Activated CD4-positive, alpha-beta memory T cell treated with anti-CD3 and anti-CD28 coated beads for 36 hours (primary cell): Measurements from ENCODE around the gene HABP2. TPM values are rescaled to one million over a fixed set of nuclear protein-coding genes. Genes with fewer than 3 reads are reported as not detected.

Experiments used
- CTCF ChIA-PET: fragments of 350-600 bp; sonication (Branson Sonifier 250); formaldehyde crosslinking; loops from one replicate; lab custom pipeline; 2021; ENCODE audit warnings: antibody characterized with exemption, inconsistent platforms; lab: Charles Lee
- POLR2A ChIA-PET: fragments of 350-600 bp; sonication (Branson Sonifier 250); formaldehyde crosslinking; loops from one replicate; lab custom pipeline; 2021; ENCODE audit warnings: antibody characterized with exemption; lab: Charles Lee
- DNase-seq: peaks from one replicate; pipeline ENCODE4 v3.0.0-alpha.2; 2020
- H3K27ac Mint-ChIP-seq: one replicate; pipeline ENCODE4 v1.8.0; 2021; ENCODE audit warnings: mixed read lengths
- H3K27me3 Mint-ChIP-seq: one replicate; pipeline ENCODE4 v1.8.0; 2021; ENCODE audit warnings: mixed read lengths
- H3K36me3 Mint-ChIP-seq: one replicate; pipeline ENCODE4 v1.8.0; 2021; ENCODE audit warnings: mixed read lengths
- H3K4me1 Mint-ChIP-seq: one replicate; pipeline ENCODE4 v1.8.0; 2021; ENCODE audit warnings: low read depth, mixed read lengths
- H3K4me3 Mint-ChIP-seq: one replicate; pipeline ENCODE4 v1.8.0; 2021; ENCODE audit warnings: mild to moderate bottlenecking, mixed read lengths
- H3K9me3 Mint-ChIP-seq: one replicate; pipeline ENCODE4 v1.8.0; 2021; ENCODE audit warnings: mixed read lengths
- intact Hi-C: fragments of 100-400 bp; cut with micrococcal nuclease; formaldehyde crosslinking; loops from one replicate; pipeline ENCODE4 v1.15.1; 2023
- total RNA-seq, 2 experiments: library from RNA; stranded (reverse); gene quantifications; one replicate each; pipeline ENCODE4 v1.2.3, GENCODE V29; 2021

HABP2 gene
- total RNA-seq, result not detected

- no peak within 1 kb of the TSS for H3K4me3 Mint-ChIP-seq
- peaks cover 20% of the 10 kb centered on the region for H3K27me3 Mint-ChIP-seq
- no peak within 1 kb of the TSS for H3K27ac Mint-ChIP-seq
- ChIA-PET POLR2A (no interaction called here), CTCF (interaction anchor here (2.3 kb wide), 1 partner anchor 10 kb away, joined by 12 read pairs; no protein-coding TSS in a partner anchor)
- no peaks in the 10 kb centered on the region for H3K4me1 Mint-ChIP-seq
- DNase-seq, result no peak
- H3K9me3 Mint-ChIP-seq, result no peaks in the 10 kb centered on the region
- no peaks in the 10 kb centered on the region for H3K36me3 Mint-ChIP-seq
- intact Hi-C loops, result no loop called here
Measured at GRCh38 chr10:113552701-113553100, at the start of gene HABP2. TSS of gene HABP2 (plus strand) at chr10:113553053. CDS start at chr10:113553122, 69 bp downstream.

GRCh38 chr10:113503930-113504329 lies 48.9 kb upstream of the HABP2 start:
- CTCF ChIA-PET, result no interaction called here
- DNase-seq, result no peak
- no peak overlapping the region for H3K4me3 Mint-ChIP-seq
- no peaks in the 10 kb centered on the region for H3K4me1 Mint-ChIP-seq
- peaks cover 8% of the 10 kb centered on the region for H3K27me3 Mint-ChIP-seq
- POLR2A ChIA-PET, result no interaction called here
- no peaks in the 10 kb centered on the region for H3K9me3 Mint-ChIP-seq
- no peaks in the 10 kb centered on the region for H3K36me3 Mint-ChIP-seq
- intact Hi-C loops, result no loop called here
- H3K27ac Mint-ChIP-seq, result no peak overlapping the region

- Mint-ChIP-seq H3K9me3 (no peaks in the 10 kb centered on the region), H3K36me3 (no peaks in the 10 kb centered on the region), H3K27ac (no peak overlapping the region), H3K27me3 (peaks cover 8% of the 10 kb centered on the region), H3K4me1 (no peaks in the 10 kb centered on the region), H3K4me3 (no peak overlapping the region)
- no peak for DNase-seq
- CTCF ChIA-PET, result no interaction called here
- POLR2A ChIA-PET, result no interaction called here
- intact Hi-C loops, result no loop called here
Measured at GRCh38 chr10:113504423-113504822, 48.4 kb upstream of the HABP2 start.

GRCh38 chr10:113506476-113506875 lies 46.4 kb upstream of the HABP2 start:
- Mint-ChIP-seq H3K9me3 (peaks cover 3% of the 10 kb centered on the region), H3K27ac (no peak overlapping the region), H3K4me3 (no peak overlapping the region), H3K36me3 (no peaks in the 10 kb centered on the region), H3K27me3 (peaks cover 3% of the 10 kb centered on the region), H3K4me1 (no peaks in the 10 kb centered on the region)
- intact Hi-C loops, result no loop called here
- no peak for DNase-seq
- POLR2A ChIA-PET, result no interaction called here
- CTCF ChIA-PET, result no interaction called here

- Mint-ChIP-seq H3K27me3 (peaks cover 14% of the 10 kb centered on the region), H3K9me3 (peaks cover 14% of the 10 kb centered on the region), H3K27ac (no peak overlapping the region), H3K4me3 (no peak overlapping the region), H3K36me3 (no peaks in the 10 kb centered on the region), H3K4me1 (no peaks in the 10 kb centered on the region)
- DNase-seq, result no peak
- CTCF ChIA-PET, result no interaction called here
- intact Hi-C loops, result no loop called here
- POLR2A ChIA-PET, result no interaction called here
Measured at GRCh38 chr10:113511419-113511818, 41.4 kb upstream of the HABP2 start.

- H3K4me3 Mint-ChIP-seq, result no peak overlapping the region
- intact Hi-C loops, result no loop called here
- no peaks in the 10 kb centered on the region for H3K36me3 Mint-ChIP-seq
- H3K4me1 Mint-ChIP-seq, result no peaks in the 10 kb centered on the region
- peaks cover 14% of the 10 kb centered on the region for H3K9me3 Mint-ChIP-seq
- peaks cover 14% of the 10 kb centered on the region for H3K27me3 Mint-ChIP-seq
- no peak overlapping the region for H3K27ac Mint-ChIP-seq
- ChIA-PET POLR2A (no interaction called here), CTCF (no interaction called here)
- no peak for DNase-seq
Measured at GRCh38 chr10:113515161-113515560, 37.7 kb upstream of the HABP2 start.

- intact Hi-C loops, result no loop called here
- CTCF ChIA-PET, result no interaction called here
- Mint-ChIP-seq H3K4me1 (no peaks in the 10 kb centered on the region), H3K9me3 (peaks cover 14% of the 10 kb centered on the region), H3K4me3 (no peak overlapping the region), H3K36me3 (no peaks in the 10 kb centered on the region), H3K27me3 (peaks cover 14% of the 10 kb centered on the region), H3K27ac (no peak overlapping the region)
- POLR2A ChIA-PET, result interaction anchor here (0.6 kb wide), 1 partner anchor 219 kb away, joined by 5 read pairs; no protein-coding TSS in a partner anchor
- DNase-seq, result no peak
Measured at GRCh38 chr10:113515601-113516000, 37.3 kb upstream of the HABP2 start.

GRCh38 chr10:113516061-113516460 lies 36.8 kb upstream of the HABP2 start:
- CTCF ChIA-PET, result no interaction called here
- Mint-ChIP-seq H3K27ac (no peak overlapping the region), H3K4me1 (no peaks in the 10 kb centered on the region)

GRCh38 chr10:113517165-113517900 lies 35.5 kb upstream of the HABP2 start:
- Mint-ChIP-seq H3K4me3 (no peak overlapping the region), H3K4me1 (no peaks in the 10 kb centered on the region), H3K36me3 (no peaks in the 10 kb centered on the region), H3K27ac (no peak overlapping the region), H3K9me3 (peaks cover 2% of the 10 kb centered on the region), H3K27me3 (peaks cover 14% of the 10 kb centered on the region)
- no peak for DNase-seq
- POLR2A ChIA-PET, result no interaction called here
- intact Hi-C loops, result no loop called here
- CTCF ChIA-PET, result interaction anchor here (1.2 to 1.9 kb wide), 2 partner anchors 10 to 46 kb away, joined by 3 to 7 read pairs; no protein-coding TSS in a partner anchor

More at GRCh38 chr10:113516061-113516460, 36.8 kb upstream of the HABP2 start:
- Mint-ChIP-seq H3K27me3 (peaks cover 14% of the 10 kb centered on the region), H3K4me3 (no peak overlapping the region), H3K9me3 (peaks cover 14% of the 10 kb centered on the region), H3K36me3 (no peaks in the 10 kb centered on the region)
- no peak for DNase-seq
- POLR2A ChIA-PET, result interaction anchor here (0.6 kb wide), 1 partner anchor 220 kb away, joined by 5 read pairs; no protein-coding TSS in a partner anchor
- intact Hi-C loops, result no loop called here

- Mint-ChIP-seq H3K9me3 (no peaks in the 10 kb centered on the region), H3K36me3 (no peaks in the 10 kb centered on the region), H3K4me1 (no peaks in the 10 kb centered on the region), H3K27ac (no peak overlapping the region), H3K4me3 (no peak overlapping the region), H3K27me3 (peaks cover 18% of the 10 kb centered on the region)
- POLR2A ChIA-PET, result no interaction called here
- intact Hi-C loops, result no loop called here
- no peak for DNase-seq
- CTCF ChIA-PET, result interaction anchor here (1.2 to 1.9 kb wide), 2 partner anchors 10 to 46 kb away, joined by 3 to 7 read pairs; no protein-coding TSS in a partner anchor
Measured at GRCh38 chr10:113517901-113518260, 35.0 kb upstream of the HABP2 start.

GRCh38 chr10:113518415-113518814 lies 34.4 kb upstream of the HABP2 start:
- H3K36me3 Mint-ChIP-seq, result no peaks in the 10 kb centered on the region
- peaks cover 18% of the 10 kb centered on the region for H3K27me3 Mint-ChIP-seq
- H3K4me3 Mint-ChIP-seq, result no peak overlapping the region
- H3K9me3 Mint-ChIP-seq, result no peaks in the 10 kb centered on the region
- intact Hi-C loops, result no loop called here
- ChIA-PET POLR2A (no interaction called here), CTCF (interaction anchor here (1.2 to 1.9 kb wide), 2 partner anchors 9 to 45 kb away, joined by 3 to 7 read pairs; no protein-coding TSS in a partner anchor)
- DNase-seq, result no peak
- H3K4me1 Mint-ChIP-seq, result no peaks in the 10 kb centered on the region
- no peak overlapping the region for H3K27ac Mint-ChIP-seq

- no peak for DNase-seq
- CTCF ChIA-PET, result interaction anchor here (1.9 kb wide), 1 partner anchor 44 kb away, joined by 7 read pairs; no protein-coding TSS in a partner anchor
- POLR2A ChIA-PET, result no interaction called here
- Mint-ChIP-seq H3K9me3 (no peaks in the 10 kb centered on the region), H3K27ac (no peak overlapping the region), H3K4me3 (no peak overlapping the region), H3K4me1 (no peaks in the 10 kb centered on the region), H3K36me3 (no peaks in the 10 kb centered on the region), H3K27me3 (peaks cover 16% of the 10 kb centered on the region)
- intact Hi-C loops, result no loop called here
Measured at GRCh38 chr10:113518816-113519591, 33.8 kb upstream of the HABP2 start.
